IPS-18c (cell line): Measurements from ENCODE around the gene NBAS.

ENCODE experiments used
- H3K4me3 ChIP-seq: 2 replicates; pipeline ENCODE4 v1.7.0; 2013; ENCODE audit warnings: low read depth, mild to moderate bottlenecking, low read length, moderate library complexity; ENCODE audit not compliant: insufficient read depth
- H3K9me3 ChIP-seq: one replicate; pipeline ENCODE4 v1.6.1; 2013; ENCODE audit warnings: mild to moderate bottlenecking, low read length, moderate library complexity; ENCODE audit not compliant: control insufficient read depth, insufficient read depth

NBAS gene

DNA sequence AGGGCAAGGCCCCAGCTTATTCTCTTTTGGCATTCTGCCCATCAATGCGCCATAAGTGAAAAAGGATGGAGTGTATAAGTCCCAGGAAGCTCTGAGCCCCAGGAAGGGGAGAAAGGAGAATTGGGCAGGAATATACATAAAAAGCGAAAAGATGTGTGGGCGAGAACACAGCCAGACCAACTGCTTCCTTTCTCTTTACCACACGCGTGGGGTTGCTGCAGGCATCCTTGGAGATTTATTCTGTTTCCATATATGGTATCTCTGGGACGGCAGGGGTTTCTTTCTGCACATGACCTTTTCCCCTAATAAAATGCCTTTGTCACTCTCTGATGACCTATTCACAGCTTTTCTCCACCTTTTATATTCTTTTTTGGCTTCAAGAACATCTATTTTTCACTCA, 440.5 kb downstream of the NBAS start:
- Histone ChIP-seq H3K4me3 (no peak overlapping the region), H3K9me3 (peaks cover 2% of the 10 kb centered on the region)

DNA sequence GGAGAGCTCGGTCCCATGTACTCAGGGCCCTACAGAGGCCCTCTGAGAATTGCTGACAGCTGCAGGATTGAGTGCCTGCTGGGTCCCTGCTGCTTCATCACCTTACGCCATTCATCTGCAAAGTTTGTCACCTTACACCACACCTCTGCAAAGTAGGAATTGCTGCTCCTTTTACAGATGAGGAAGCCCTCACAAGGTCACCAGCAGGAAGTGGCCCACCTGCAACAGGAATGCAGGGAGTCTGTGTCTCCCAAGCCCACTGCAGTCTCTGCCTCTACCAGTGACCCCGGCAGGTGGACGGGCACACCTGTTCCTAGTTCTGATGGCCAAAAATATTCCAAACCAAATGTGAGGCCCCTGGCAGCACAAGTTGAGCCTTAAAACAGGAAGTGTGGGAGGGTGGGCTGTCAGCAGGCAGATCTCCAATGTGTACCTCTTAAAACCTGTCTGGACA, 441.4 kb downstream of the NBAS start:
- peaks cover 2% of the 10 kb centered on the region for H3K9me3 ChIP-seq
- H3K4me3 ChIP-seq: no peak overlapping the region

DNA sequence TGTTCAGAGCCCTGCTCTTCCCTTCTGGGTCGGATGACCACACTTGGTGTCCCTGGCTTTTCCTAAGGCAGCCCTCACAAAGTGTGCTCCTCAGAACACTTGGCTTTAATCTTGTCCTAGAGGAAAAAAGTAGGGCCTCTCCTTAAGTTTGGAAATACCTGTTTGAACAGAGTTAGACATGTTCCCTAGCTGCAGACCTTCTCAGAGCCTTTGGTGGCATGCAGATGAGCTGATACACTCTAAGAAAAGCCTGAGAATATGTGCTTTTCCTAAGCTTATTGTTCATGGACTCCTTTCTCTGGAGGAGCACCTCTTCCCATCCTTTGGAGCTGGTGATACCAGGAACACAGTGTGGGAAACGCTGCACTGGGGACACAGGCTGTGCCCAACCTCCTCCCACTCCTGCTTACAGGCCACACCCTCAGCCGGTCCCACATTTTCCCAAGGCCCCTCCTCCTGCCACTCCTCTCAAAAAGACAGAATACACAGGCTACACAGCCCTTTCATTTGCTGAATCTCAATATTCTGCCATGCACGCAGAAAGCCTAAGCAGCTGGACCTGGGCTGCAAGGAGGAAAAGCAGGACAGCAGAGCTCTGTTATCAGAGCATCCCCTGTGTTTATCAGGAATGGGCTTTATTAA, 443.6 kb downstream of the NBAS start:
- Histone ChIP-seq H3K4me3 (no peak overlapping the region), H3K9me3 (no peaks in the 10 kb centered on the region)
